ENCODE measurements around the gene EFEMP1. TPM values are rescaled to one million over a fixed set of nuclear protein-coding genes. Genes with fewer than 3 reads are reported as not detected.
A peak's percentile ranks its signal among the peaks of the same experiment; 100 is the strongest.

Gene EFEMP1
- total and polyA plus RNA-seq, 4 donors, result 0.65 to 11.5 (median 6.5) TPM

DNA sequence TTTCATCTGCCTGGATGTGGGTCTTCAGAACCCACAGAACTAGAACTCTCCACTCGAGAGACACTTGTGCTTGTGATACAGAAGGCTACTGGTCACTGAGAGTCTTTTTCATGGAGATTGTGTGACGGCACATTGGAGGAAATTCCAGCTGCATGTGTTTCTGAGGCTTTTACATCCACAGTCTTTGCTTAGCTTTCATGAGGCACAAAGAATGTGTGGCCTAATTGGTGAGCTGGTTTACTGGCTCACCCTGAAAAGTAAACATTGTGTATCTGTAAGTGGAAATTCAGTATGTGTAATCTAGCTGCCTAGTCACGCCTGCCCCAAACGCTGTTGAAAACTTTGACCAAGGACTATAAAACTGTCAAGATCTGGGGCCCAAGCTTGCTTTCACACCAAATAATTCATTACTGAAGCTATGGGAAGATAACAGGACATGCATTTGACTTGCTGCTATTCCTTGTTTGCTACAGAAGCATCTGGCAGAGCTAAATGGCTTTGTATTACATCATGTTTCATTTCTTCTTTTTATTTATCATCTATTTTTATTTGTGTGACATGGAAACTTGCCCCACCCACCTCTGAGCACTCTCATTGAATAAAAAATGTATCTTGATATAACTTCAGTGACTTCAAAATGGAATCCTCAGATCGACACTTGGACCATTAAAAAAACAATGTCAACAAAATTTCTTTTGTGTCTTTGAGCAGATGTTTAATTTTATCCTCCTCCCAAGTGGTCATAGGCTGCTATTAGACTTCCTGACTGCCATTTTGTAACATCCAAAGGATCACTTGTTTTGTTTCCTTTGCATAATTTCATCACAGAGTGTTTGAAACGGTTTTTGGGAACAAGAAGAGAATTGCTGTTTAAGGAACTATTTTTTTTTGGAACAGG lies 80.2 kb downstream of the EFEMP1 start:
- no peak for DNase-seq (ENCODE audit: low spot score)
- Histone ChIP-seq H3K27ac (ENCODE audit: low read depth in 1 of 2, low read length in 2 of 2) (no peak overlapping the region), H3K9ac (ENCODE audit: low read depth in 1 of 2, low read length in 2 of 2) (no peak overlapping the region)

DNA sequence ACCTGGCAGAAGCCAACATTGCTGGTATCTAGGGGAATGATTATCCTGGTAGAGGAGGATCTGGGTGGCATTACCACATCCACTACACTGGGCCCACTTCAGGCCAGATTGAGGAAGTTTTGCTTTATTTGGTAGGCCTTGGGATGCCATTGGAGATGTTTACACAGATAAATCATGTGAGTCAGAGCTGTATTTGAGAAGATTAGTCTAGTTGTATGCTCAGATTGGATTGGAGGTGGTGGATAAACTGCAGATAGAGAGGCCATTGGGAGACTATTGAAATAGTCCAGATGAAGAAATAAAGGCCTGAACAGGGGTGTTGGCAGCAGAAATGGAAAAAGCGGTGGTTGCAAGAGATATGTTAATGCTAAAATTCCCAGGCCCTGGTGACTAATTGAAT lies 81.5 kb downstream of the EFEMP1 start:
- WGBS, result 100% methylated on average over 1 of the region's 1 CpG
- Histone ChIP-seq H3K36me3 (ENCODE audit: control insufficient read depth in 4 of 4, insufficient read depth in 3 of 4, low read depth in 1 of 4, low read length in 3 of 4) (no peaks in the 10 kb centered on the region), H3K4me3 (ENCODE audit: low read depth in 1 of 3, low read length in 3 of 3) (no peak overlapping the region), H3K9ac (ENCODE audit: low read depth in 1 of 2, low read length in 2 of 2) (no peak overlapping the region), H3K27ac (ENCODE audit: low read depth in 1 of 2, low read length in 2 of 2) (no peak overlapping the region), H3K9me3 (ENCODE audit: control insufficient read depth in 4 of 4, low read length in 3 of 4) (no peaks in the 10 kb centered on the region), H3K27me3 (ENCODE audit: control insufficient read depth in 4 of 4, insufficient read depth in 4 of 4, low read length in 3 of 4) (no peaks in the 10 kb centered on the region), H3K4me1 (ENCODE audit: control insufficient read depth in 4 of 4, insufficient read depth in 4 of 4, low read length in 3 of 4) (peaks cover 0 to 13% (median 9%) of the 10 kb centered on the region in 4 donors)
- no peak for DNase-seq (ENCODE audit: low spot score)
- TF ChIP-seq JUND (IDR thresholded peaks at IDR 0.05), result no peak
- no peak for TF ChIP-seq YY1 (IDR thresholded peaks at IDR 0.05)
- no peak for TF ChIP-seq RAD21 (IDR thresholded peaks at IDR 0.05)
- TF ChIP-seq, protein P1, sequence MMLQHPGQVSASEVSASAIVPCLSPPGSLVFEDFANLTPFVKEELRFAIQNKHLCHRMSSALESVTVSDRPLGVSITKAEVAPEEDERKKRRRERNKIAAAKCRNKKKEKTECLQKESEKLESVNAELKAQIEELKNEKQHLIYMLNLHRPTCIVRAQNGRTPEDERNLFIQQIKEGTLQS (IDR thresholded peaks at IDR 0.05), result no peak
- TF ChIP-seq FOXA1 (IDR thresholded peaks at IDR 0.05), result no peak
- no peak for TF ChIP-seq FOXA2 (IDR thresholded peaks at IDR 0.05)
- TF ChIP-seq HNF4G (IDR thresholded peaks at IDR 0.05), result no peak
- TF ChIP-seq, protein P2, sequence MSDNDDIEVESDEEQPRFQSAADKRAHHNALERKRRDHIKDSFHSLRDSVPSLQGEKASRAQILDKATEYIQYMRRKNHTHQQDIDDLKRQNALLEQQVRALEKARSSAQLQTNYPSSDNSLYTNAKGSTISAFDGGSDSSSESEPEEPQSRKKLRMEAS (IDR thresholded peaks at IDR 0.05), result no peak
- TF ChIP-seq NR2F2 (IDR thresholded peaks at IDR 0.05), result no peak
- TF ChIP-seq EGR1 (IDR thresholded peaks at IDR 0.05; ENCODE audit: low read depth in 2 of 2), result no peak
- TF ChIP-seq, protein P3, sequence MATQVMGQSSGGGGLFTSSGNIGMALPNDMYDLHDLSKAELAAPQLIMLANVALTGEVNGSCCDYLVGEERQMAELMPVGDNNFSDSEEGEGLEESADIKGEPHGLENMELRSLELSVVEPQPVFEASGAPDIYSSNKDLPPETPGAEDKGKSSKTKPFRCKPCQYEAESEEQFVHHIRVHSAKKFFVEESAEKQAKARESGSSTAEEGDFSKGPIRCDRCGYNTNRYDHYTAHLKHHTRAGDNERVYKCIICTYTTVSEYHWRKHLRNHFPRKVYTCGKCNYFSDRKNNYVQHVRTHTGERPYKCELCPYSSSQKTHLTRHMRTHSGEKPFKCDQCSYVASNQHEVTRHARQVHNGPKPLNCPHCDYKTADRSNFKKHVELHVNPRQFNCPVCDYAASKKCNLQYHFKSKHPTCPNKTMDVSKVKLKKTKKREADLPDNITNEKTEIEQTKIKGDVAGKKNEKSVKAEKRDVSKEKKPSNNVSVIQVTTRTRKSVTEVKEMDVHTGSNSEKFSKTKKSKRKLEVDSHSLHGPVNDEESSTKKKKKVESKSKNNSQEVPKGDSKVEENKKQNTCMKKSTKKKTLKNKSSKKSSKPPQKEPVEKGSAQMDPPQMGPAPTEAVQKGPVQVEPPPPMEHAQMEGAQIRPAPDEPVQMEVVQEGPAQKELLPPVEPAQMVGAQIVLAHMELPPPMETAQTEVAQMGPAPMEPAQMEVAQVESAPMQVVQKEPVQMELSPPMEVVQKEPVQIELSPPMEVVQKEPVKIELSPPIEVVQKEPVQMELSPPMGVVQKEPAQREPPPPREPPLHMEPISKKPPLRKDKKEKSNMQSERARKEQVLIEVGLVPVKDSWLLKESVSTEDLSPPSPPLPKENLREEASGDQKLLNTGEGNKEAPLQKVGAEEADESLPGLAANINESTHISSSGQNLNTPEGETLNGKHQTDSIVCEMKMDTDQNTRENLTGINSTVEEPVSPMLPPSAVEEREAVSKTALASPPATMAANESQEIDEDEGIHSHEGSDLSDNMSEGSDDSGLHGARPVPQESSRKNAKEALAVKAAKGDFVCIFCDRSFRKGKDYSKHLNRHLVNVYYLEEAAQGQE (IDR thresholded peaks at IDR 0.05), result no peak
- TF ChIP-seq, protein P4, sequence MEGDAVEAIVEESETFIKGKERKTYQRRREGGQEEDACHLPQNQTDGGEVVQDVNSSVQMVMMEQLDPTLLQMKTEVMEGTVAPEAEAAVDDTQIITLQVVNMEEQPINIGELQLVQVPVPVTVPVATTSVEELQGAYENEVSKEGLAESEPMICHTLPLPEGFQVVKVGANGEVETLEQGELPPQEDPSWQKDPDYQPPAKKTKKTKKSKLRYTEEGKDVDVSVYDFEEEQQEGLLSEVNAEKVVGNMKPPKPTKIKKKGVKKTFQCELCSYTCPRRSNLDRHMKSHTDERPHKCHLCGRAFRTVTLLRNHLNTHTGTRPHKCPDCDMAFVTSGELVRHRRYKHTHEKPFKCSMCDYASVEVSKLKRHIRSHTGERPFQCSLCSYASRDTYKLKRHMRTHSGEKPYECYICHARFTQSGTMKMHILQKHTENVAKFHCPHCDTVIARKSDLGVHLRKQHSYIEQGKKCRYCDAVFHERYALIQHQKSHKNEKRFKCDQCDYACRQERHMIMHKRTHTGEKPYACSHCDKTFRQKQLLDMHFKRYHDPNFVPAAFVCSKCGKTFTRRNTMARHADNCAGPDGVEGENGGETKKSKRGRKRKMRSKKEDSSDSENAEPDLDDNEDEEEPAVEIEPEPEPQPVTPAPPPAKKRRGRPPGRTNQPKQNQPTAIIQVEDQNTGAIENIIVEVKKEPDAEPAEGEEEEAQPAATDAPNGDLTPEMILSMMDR (IDR thresholded peaks at IDR 0.05; ENCODE audit: low read depth, low read length, missing input control), result no peak

More for the DNA sequence above, 80.2 kb downstream of the EFEMP1 start:
- 61% methylated on average over 6 of the region's 6 CpGs for WGBS
- H3K9me3 ChIP-seq (ENCODE audit: control insufficient read depth in 4 of 4, low read length in 3 of 4), result no peaks in the 10 kb centered on the region
- H3K27me3 ChIP-seq (ENCODE audit: control insufficient read depth in 4 of 4, insufficient read depth in 4 of 4, low read length in 3 of 4), result no peaks in the 10 kb centered on the region
- TF ChIP-seq NR2F2 (IDR thresholded peaks at IDR 0.05) (no peak), FOXA1 (IDR thresholded peaks at IDR 0.05) (no peak), FOXA2 (IDR thresholded peaks at IDR 0.05) (no peak), YY1 (IDR thresholded peaks at IDR 0.05) (no peak), RXRA (IDR thresholded peaks at IDR 0.05) (peak in 1 of 2 donors; percentile 8), SP1 (IDR thresholded peaks at IDR 0.05) (peak; percentile 9), JUND (IDR thresholded peaks at IDR 0.05) (no peak)
- TF ChIP-seq, protein P2 (IDR thresholded peaks at IDR 0.05), result no peak
- peaks cover 0 to 13% (median 9%) of the 10 kb centered on the region in 4 donors for H3K4me1 ChIP-seq (ENCODE audit: control insufficient read depth in 4 of 4, insufficient read depth in 4 of 4, low read length in 3 of 4)
- H3K4me3 ChIP-seq (ENCODE audit: low read depth in 1 of 3, low read length in 3 of 3), result no peak overlapping the region
- H3K36me3 ChIP-seq (ENCODE audit: control insufficient read depth in 4 of 4, insufficient read depth in 3 of 4, low read depth in 1 of 4, low read length in 3 of 4), result no peaks in the 10 kb centered on the region
